Activated T-cell treated with anti-CD3 and anti-CD28 coated beads, Interleukin-2, amount 50 U/mL, for 1 hour (primary cell): ENCODE measurements around the gene YEATS2.

ENCODE experiments used
- DNase-seq: peaks from one replicate; pipeline ENCODE4 v3.0.0-alpha.2; 2020

Gene YEATS2

DNA sequence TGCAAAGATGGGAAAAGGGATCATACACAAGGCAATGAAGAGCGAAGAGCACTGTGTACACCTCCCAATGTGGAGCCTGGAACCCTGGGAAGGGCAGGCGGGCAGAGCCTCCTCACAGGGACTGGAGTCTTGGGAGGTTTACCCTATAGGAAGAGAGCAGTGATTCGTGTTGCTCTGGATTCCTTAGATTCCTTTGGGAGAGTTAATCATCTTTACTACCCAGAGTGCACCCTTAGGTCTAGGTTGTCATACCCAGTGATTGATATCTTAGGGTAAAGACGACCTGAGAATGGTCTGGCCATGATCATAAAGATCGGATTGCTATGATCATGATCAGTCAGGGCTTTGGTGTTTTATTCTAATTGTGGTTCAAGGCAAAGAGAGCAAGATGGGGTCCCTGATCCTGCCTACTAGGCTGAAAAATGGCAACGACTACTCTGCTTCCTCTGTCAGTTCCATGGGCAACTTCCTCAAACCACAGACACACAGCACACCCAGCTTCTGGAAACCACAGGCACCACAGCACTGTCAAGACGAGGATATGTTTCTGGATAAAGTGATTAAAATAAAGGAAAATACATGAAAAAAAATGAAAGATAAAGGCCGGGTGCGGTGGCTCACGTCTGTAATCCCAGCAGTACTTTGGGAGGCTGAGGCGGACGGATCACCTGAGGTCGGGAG is 148.2 kb downstream of the YEATS2 start:
- DNase-seq = no peak

DNA sequence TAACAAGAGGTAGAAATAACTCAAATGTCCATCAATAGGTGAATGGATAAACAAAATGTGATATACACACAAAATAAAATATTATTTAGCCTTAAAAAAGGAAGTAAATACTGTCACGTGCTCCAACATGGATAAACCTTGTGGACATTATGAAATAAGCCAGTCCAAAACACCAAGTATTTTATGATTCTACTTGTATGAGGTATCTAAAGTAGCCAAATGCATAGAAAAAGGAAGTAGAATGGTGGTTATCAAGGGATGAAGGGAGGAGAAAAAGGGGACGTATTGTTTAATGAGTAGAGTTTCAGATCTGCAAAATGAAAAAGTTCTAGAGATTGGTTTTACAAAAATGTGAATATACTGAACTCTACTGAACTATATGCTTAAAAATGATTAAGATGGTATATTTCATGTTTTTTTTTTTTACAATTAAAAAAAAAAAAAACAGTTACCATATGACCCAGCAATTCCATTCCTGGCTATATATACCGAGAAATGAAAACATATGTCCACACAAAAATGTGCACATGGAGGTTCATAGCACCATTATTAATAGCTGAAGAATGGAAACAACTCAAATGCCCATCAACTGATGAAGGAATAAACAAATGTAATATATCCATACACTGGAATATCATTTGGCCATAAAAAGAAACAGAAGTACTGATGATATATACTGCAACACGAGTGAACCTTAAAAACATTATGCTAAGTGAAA is 156.9 kb downstream of the YEATS2 start:
- DNase-seq = no peak

GRCh38 chr3:183857863-183858262 is 160.3 kb downstream of the YEATS2 start:
- no peak for DNase-seq
